GM19467 (cell line): ENCODE data around the gene ZNF644.
"Not testable (repeated sequence)": the region's sequence is repeated elsewhere in the genome, so short reads cannot be mapped to it uniquely, and the experiment has no call there.

ENCODE experiments used
- ATAC-seq: cut with Tn5 transposase; IDR thresholded peaks from one replicate; pipeline ENCODE4 v1.9.1; 2021; ENCODE audit warnings: mild to moderate bottlenecking, moderate library complexity; ENCODE audit not compliant: unreplicated experiment

ZNF644 gene

GRCh38 chr1:90928231-90928630 lies 93.6 kb downstream of the ZNF644 start:
- not testable (repeated sequence) for ATAC-seq

- ATAC-seq: not testable (repeated sequence)
Observed at GRCh38 chr1:90927674-90928073, 94.2 kb downstream of the ZNF644 start.

GRCh38 chr1:90926971-90927370 lies 94.9 kb downstream of the ZNF644 start:
- no peak for ATAC-seq

GRCh38 chr1:90925928-90926869 lies 95.6 kb downstream of the ZNF644 start:
- no peak for ATAC-seq

GRCh38 chr1:90924982-90925381 lies 96.9 kb downstream of the ZNF644 start:
- ATAC-seq: no peak

GRCh38 chr1:90922996-90923395 lies 98.8 kb downstream of the ZNF644 start:
- ATAC-seq: no peak

- ATAC-seq: no peak
Observed at GRCh38 chr1:90922202-90922601, 99.6 kb downstream of the ZNF644 start.

- ATAC-seq: no peak
Observed at GRCh38 chr1:90919900-90920299, 101.9 kb downstream of the ZNF644 start.

GRCh38 chr1:90919190-90919719 lies 102.6 kb downstream of the ZNF644 start:
- ATAC-seq: no peak

- ATAC-seq: no peak
Observed at GRCh38 chr1:90911353-90911752, 110.5 kb downstream of the ZNF644 start.

GRCh38 chr1:90902672-90903071 lies 119.2 kb downstream of the ZNF644 start:
- no peak for ATAC-seq

GRCh38 chr1:90899263-90899662 lies 122.6 kb downstream of the ZNF644 start:
- ATAC-seq: no peak

GRCh38 chr1:90893679-90894078 lies 128.2 kb downstream of the ZNF644 start:
- not testable (repeated sequence) for ATAC-seq

GRCh38 chr1:90892884-90893283 lies 129.0 kb downstream of the ZNF644 start:
- ATAC-seq: not testable (repeated sequence)

GRCh38 chr1:90892196-90892595 lies 129.6 kb downstream of the ZNF644 start:
- ATAC-seq: not testable (repeated sequence)

GRCh38 chr1:90891756-90892155 lies 130.1 kb downstream of the ZNF644 start:
- ATAC-seq: not testable (repeated sequence)

- no peak for ATAC-seq
Observed at GRCh38 chr1:90882221-90882620, 139.6 kb downstream of the ZNF644 start.

GRCh38 chr1:90881034-90881433 lies 140.8 kb downstream of the ZNF644 start:
- ATAC-seq: no peak

- no peak for ATAC-seq
Observed at GRCh38 chr1:90879281-90879680, 142.6 kb downstream of the ZNF644 start.

- ATAC-seq: no peak
Observed at GRCh38 chr1:90876101-90876500, 145.7 kb downstream of the ZNF644 start.
